ENCODE measurements around the gene C8B.

The C8B gene

GRCh38 chr1:56972976-56973375 is 7.2 kb upstream of the C8B start:
- no peak for DNase-seq (ENCODE audit: low read depth in 2 of 3, low spot score in 1 of 3)

DNA sequence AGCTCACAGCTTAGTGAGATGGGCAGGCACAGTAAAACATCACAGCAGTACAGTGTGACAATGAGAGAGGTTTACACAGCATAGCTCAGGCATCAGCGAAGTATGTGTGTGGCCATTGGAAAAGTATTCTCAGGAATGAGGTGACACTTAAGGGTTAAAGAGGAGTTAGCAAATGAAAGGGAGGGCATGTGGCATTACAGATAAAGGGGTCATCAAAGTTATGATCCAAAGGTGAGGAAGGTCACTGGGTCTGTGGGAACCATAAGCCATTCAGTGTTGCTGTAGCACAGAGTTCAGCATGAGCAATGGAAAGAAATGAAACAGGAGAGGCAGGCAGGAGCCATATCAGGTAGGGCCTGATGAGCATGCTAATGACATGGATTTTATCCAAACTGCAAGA is 4.5 kb upstream of the C8B start:
- no peak for DNase-seq (ENCODE audit: low read depth in 2 of 3, low spot score in 1 of 3)

DNA sequence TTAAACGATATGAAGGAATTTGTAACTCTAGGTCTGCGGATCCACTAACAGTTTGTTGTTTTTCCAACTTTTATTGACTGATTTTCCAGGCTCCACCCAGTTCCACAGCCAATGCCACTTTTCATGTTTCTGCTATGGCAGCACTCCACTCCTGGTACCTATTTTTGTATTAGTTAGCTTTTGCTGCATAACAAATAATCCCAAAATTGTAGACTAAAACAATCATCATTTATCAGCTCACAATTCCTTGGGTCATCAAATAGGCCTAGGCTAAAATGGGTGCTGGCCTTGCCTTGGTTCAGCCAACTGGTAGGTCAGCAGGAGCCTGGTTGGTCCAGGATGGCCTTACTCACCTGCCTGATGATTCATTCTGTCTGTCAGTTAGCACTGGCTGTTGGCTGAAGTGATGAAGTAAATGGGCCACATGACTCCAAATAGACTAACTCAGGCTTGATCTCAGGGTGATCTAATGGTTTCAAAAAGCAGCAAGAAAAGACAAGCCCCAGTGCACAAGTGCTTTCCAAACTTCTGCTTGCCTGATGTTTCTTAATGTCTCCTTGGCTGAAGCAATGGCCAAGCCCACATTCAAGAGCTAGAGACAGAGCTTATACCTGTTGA is 3.2 kb upstream of the C8B start:
- DNase-seq (ENCODE audit: low read depth in 2 of 3, low spot score in 1 of 3) = no peak

- DNase-seq (ENCODE audit: low read depth in 2 of 3, low spot score in 1 of 3) = no peak
Observed at GRCh38 chr1:56967900-56968832, 2.4 kb upstream of the C8B start.

GRCh38 chr1:56967355-56967754 is 1.5 kb upstream of the C8B start:
- DNase-seq (ENCODE audit: low read depth in 2 of 3, low spot score in 1 of 3) = no peak

DNA sequence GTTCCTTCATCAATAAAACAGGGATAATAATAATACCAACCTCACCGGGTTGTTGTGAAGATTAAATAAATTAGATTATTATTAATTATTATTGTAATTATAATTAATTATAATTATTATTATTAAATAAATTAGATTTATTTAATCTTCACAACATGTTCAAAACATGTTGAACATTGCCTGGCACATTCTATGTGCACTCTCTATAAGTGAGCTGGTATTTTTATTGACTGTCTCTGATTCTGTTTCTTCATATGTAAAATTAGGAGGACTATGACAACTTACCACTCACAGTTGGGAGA is 834 bp upstream of the C8B start:
- DNase-seq (ENCODE audit: low read depth in 2 of 3, low spot score in 1 of 3) = no peak

- no peak for DNase-seq (ENCODE audit: low read depth in 2 of 3, low spot score in 1 of 3)
Observed at GRCh38 chr1:56965191-56965590, 624 bp downstream of the C8B start.

GRCh38 chr1:56964349-56965017 is 1.3 kb downstream of the C8B start:
- no peak for DNase-seq (ENCODE audit: low read depth in 2 of 3, low spot score in 1 of 3)

DNA sequence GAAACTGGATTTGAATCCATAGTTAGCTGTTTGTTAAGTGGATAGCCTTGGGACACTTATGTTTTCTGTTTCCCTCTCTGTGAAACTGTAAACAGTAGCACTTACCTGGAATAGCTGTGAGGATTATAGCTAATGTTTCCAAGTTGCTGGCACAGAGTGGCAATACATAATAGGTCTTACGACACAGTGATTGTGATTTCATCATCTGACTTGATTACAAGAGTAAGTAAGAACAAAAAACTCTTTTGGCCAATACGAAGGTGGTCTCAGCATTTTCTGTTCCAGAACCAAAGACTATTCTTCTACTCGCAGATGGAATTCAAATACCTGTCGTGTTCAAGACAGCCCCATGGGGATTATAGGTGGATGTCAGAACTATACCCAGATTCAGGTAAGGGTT is 2.1 kb downstream of the C8B start:
- DNase-seq (ENCODE audit: low read depth in 2 of 3, low spot score in 1 of 3) = no peak

DNA sequence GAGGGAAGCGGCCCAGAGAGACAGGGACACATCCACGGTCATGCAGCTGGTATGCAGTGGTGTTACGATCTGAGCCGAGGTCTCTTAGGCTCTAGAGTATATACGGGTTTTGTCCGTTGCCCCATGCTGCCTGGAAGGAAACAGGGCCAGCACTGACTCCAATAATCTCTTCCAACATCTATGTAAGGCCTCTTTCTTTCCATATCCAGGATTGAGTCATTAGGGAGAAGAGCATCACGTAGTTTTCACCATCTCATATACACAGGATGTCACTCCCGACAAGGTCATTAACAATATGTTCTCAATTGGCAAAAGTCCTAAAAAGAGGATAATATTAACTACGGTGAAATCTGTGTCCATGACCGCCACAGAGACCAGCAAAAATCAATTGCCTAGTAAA is 4.4 kb downstream of the C8B start:
- DNase-seq (ENCODE audit: low read depth in 2 of 3, low spot score in 1 of 3) = no peak

- DNase-seq (ENCODE audit: low read depth in 2 of 3, low spot score in 1 of 3) = no peak
Observed at GRCh38 chr1:56958526-56958925, 7.3 kb downstream of the C8B start.

- DNase-seq (ENCODE audit: low read depth in 2 of 3, low spot score in 1 of 3) = no peak
Observed at GRCh38 chr1:56957931-56958330, 7.9 kb downstream of the C8B start.

DNA sequence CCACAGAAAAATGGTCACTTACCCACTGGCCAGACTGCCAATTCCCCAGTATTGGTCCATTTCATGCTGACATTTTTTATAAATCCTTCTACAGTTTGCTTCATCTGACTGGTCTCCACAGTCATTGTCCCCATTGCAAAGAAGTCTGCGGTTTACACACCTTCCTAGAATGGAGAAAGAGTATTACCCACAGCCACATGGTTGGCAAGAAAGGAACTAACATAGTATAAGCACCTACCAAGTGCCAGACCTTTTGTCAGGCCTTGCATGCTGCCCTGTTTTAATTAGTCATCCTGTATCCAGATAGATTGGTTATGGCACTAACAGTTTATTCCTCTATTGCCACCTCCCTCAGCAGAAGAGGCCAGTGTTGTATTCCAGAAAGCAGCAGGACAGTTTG is 11.2 kb downstream of the C8B start:
- DNase-seq (ENCODE audit: low read depth in 2 of 3, low spot score in 1 of 3) = no peak

- no peak for DNase-seq (ENCODE audit: low read depth in 2 of 3, low spot score in 1 of 3)
Observed at GRCh38 chr1:56953386-56953785, 12.4 kb downstream of the C8B start.

DNA sequence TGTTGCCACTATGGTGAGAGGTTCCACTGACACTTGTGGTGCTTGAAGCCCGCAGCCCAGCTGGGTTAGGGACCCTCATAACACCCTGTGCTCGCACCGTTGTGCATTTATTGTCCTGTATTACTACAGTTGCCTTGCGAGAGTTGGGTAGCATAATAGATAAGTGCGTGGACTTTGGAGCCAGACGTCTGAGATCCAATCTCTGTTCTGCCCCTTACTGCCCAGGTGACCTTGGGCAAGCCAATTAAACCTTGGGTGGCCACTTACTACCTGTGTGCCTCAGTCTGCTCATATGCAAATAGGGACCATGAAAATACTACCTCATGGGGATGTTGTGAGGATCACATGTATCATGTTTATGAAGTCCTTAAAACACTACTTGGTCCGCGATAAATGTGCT is 13.3 kb downstream of the C8B start:
- no peak for DNase-seq (ENCODE audit: low read depth in 2 of 3, low spot score in 1 of 3)

DNA sequence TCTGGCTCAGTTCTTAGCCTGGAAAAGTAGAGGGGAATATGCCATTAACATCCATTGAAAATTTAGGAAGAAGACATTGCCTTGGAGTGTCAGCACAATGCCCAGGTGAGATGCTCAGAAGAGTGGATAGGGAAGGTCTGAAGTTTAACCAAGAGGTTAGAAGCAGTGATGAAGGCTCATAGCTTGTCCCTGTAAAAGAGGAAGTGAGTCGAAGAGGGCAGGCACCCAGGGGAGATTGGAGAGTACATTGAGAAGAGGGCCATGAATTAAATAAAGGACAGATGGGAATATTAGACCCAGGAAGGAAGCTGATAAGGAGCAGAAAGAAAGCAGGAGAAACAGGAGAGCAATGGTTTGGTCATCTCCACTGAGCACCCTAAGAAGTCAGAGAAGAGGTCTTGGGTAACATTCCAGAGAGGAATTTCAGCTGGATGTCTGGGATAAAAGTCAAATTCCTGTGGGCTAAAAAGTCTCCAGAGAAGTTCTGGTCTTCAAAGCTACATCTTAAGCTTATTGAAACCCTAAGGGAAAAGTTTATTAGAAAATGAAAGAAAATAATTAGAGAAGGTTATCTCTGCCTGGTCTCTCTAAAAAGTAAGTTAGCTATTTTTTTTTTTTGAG is 17.3 kb downstream of the C8B start:
- DNase-seq (ENCODE audit: low read depth in 2 of 3, low spot score in 1 of 3) = no peak

- DNase-seq (ENCODE audit: low read depth in 2 of 3, low spot score in 1 of 3) = no peak
Observed at GRCh38 chr1:56940039-56940438, 25.8 kb downstream of the C8B start.

- no peak for DNase-seq (ENCODE audit: low read depth in 2 of 3, low spot score in 1 of 3)
Observed at GRCh38 chr1:56939209-56939608, 26.6 kb downstream of the C8B start.

DNA sequence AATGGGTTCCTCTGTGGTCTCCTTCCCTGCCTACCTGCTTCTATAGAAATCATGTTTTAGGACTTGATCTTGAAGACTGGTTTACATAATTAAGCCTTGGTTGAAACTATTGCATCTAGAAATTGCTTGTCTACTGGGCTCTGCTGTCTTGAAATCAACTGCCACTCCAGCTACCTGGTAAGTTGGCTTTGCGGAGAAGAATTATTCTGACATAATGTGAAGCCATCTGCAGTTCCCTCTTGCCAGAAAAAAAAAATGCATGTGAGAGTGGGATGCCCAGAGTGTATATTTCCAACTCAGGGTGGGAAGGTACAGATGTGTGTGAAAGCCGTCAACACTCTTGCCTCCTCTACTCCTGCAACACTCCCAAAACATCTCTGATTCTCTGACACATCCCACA is 27.2 kb downstream of the C8B start:
- no peak for DNase-seq (ENCODE audit: low read depth in 2 of 3, low spot score in 1 of 3)

- no peak for DNase-seq (ENCODE audit: low read depth in 2 of 3, low spot score in 1 of 3)
Observed at GRCh38 chr1:56934430-56935060, 31.3 kb downstream of the C8B start.

DNA sequence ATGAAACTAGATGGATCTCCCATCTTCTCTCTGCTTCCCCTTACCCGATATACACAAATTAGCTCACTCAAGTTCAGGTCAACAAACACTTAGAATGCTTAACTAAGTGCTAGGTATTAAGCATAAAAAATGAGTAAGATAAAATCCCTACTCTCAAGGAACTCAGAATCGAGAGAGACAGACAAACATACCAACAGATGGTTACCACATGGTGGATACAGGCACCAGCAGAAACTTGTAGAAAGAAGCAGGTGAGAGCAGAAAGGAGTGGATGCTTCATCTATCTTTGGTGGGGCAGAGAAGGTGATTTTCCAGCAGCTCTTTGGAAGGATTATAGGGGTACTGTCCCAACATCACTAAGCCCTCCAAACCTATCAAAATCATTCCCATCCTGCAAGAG is 32.2 kb downstream of the C8B start:
- no peak for DNase-seq (ENCODE audit: low read depth in 2 of 3, low spot score in 1 of 3)

- DNase-seq (ENCODE audit: low read depth in 2 of 3, low spot score in 1 of 3) = no peak
Observed at GRCh38 chr1:56933161-56933560, 32.7 kb downstream of the C8B start.

Measured in stimulated activated CD4-positive, alpha-beta T cell treated with anti-CD3 and anti-CD28 coated beads, Interleukin-12 subunit alpha, Interleukin-12 subunit beta, amount 100 ng/mL, for 48 hours (primary cell).